WTC11 (cell line): ENCODE data around the gene OGFR.

ENCODE experiments used
- FOXP1 ChIP-seq: sonication (generic); formaldehyde crosslinking; IDR thresholded peaks from 2 replicates; pipeline ENCODE4 v1.8.0; 2022; ENCODE audit warnings: missing genetic modification reagents, mild to moderate bottlenecking, moderate library complexity, borderline replicate concordance
- IRF2 ChIP-seq: sonication (generic); formaldehyde crosslinking; IDR thresholded peaks from 2 replicates; pipeline ENCODE4 v1.8.0; 2022; ENCODE audit warnings: low read depth, missing genetic modification reagents, borderline replicate concordance
- KAT7 ChIP-seq: sonication (generic); formaldehyde crosslinking; IDR thresholded peaks from 2 replicates; pipeline ENCODE4 v1.8.1; 2023; ENCODE audit warnings: missing genetic modification reagents, mild to moderate bottlenecking, borderline replicate concordance
- NFYB ChIP-seq: sonication (generic); formaldehyde crosslinking; conservative IDR thresholded peaks from 2 replicates; pipeline ENCODE4 v1.8.0; 2022; ENCODE audit warnings: low read depth, missing genetic modification reagents
- NR3C1 ChIP-seq: sonication (generic); formaldehyde crosslinking; conservative IDR thresholded peaks from 2 replicates; pipeline ENCODE4 v1.8.1; 2023; ENCODE audit warnings: low read depth, mild to moderate bottlenecking, missing genetic modification reagents
- TF ChIP-seq, protein P1 (sequence below): sonication (generic); formaldehyde crosslinking; IDR thresholded peaks from 2 replicates; pipeline ENCODE4 v1.8.0; 2022; ENCODE audit warnings: missing genetic modification reagents
- TF ChIP-seq, protein P2 (sequence below): fragments of 200-600 bp; IDR thresholded peaks from 2 replicates; pipeline ENCODE4 v1.8.0; 2022; ENCODE audit warnings: antibody characterized with exemption

- TF ChIP-seq, protein P1, sequence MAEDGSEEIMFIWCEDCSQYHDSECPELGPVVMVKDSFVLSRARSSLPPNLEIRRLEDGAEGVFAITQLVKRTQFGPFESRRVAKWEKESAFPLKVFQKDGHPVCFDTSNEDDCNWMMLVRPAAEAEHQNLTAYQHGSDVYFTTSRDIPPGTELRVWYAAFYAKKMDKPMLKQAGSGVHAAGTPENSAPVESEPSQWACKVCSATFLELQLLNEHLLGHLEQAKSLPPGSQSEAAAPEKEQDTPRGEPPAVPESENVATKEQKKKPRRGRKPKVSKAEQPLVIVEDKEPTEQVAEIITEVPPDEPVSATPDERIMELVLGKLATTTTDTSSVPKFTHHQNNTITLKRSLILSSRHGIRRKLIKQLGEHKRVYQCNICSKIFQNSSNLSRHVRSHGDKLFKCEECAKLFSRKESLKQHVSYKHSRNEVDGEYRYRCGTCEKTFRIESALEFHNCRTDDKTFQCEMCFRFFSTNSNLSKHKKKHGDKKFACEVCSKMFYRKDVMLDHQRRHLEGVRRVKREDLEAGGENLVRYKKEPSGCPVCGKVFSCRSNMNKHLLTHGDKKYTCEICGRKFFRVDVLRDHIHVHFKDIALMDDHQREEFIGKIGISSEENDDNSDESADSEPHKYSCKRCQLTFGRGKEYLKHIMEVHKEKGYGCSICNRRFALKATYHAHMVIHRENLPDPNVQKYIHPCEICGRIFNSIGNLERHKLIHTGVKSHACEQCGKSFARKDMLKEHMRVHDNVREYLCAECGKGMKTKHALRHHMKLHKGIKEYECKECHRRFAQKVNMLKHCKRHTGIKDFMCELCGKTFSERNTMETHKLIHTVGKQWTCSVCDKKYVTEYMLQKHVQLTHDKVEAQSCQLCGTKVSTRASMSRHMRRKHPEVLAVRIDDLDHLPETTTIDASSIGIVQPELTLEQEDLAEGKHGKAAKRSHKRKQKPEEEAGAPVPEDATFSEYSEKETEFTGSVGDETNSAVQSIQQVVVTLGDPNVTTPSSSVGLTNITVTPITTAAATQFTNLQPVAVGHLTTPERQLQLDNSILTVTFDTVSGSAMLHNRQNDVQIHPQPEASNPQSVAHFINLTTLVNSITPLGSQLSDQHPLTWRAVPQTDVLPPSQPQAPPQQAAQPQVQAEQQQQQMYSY (CRISPR knock-in tag), result no peak
- no peak for TF ChIP-seq KAT7 (CRISPR knock-in tag)
- TF ChIP-seq FOXP1, result no peak
- TF ChIP-seq, protein P2, sequence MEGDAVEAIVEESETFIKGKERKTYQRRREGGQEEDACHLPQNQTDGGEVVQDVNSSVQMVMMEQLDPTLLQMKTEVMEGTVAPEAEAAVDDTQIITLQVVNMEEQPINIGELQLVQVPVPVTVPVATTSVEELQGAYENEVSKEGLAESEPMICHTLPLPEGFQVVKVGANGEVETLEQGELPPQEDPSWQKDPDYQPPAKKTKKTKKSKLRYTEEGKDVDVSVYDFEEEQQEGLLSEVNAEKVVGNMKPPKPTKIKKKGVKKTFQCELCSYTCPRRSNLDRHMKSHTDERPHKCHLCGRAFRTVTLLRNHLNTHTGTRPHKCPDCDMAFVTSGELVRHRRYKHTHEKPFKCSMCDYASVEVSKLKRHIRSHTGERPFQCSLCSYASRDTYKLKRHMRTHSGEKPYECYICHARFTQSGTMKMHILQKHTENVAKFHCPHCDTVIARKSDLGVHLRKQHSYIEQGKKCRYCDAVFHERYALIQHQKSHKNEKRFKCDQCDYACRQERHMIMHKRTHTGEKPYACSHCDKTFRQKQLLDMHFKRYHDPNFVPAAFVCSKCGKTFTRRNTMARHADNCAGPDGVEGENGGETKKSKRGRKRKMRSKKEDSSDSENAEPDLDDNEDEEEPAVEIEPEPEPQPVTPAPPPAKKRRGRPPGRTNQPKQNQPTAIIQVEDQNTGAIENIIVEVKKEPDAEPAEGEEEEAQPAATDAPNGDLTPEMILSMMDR, result no peak
- no peak for TF ChIP-seq NFYB
- TF ChIP-seq IRF2 (CRISPR knock-in tag), result no peak
- TF ChIP-seq NR3C1 (CRISPR knock-in tag), result no peak
Measured at GRCh38 chr20:62772619-62772989, 32.0 kb upstream of the OGFR start.
